Thoracic aorta (tissue), 2 donors: ENCODE data around the gene TNFRSF1A. TPM values are rescaled to one million over a fixed set of nuclear protein-coding genes. Genes with fewer than 3 reads are reported as not detected.

Source experiments
- ATAC-seq: fragments of 150-250 bp; one replicate; pipeline ENCODE4 v1.8.0; 2017; ENCODE audit warnings: low read depth; ENCODE audit not compliant: insufficient number of reproducible peaks, low FRiP score
- DNase-seq: peaks from one replicate; pipeline ENCODE4 v3.0.0-alpha.2; 2020; ENCODE audit warnings: low spot score
- H3K27ac ChIP-seq, 2 donors: fragments of 200-600 bp; sonication (generic); 1 replicate in 1 of 2; 2 replicates in 1 of 2; pipeline ENCODE4 v1.5.1; 2016; ENCODE audit warnings: mild to moderate bottlenecking in 2 of 2, moderate library complexity in 2 of 2
- H3K27me3 ChIP-seq: fragments of 200-600 bp; sonication (generic); replicated peaks from 2 replicates; pipeline ENCODE4 v1.6.0; 2016; ENCODE audit warnings: mild to moderate bottlenecking; ENCODE audit not compliant: insufficient read depth
- H3K36me3 ChIP-seq: fragments of 200-600 bp; sonication (generic); one replicate; pipeline ENCODE4 v1.5.1; 2016
- H3K4me1 ChIP-seq, 2 donors: fragments of 200-600 bp; sonication (generic); 1 replicate in 1 of 2; 2 replicates in 1 of 2; pipeline versions ENCODE4 v1.5.1 to v1.6.0; 2016; ENCODE audit warnings: low read depth in 2 of 2, mild to moderate bottlenecking in 1 of 2; ENCODE audit not compliant: control insufficient read depth in 1 of 2
- H3K4me3 ChIP-seq: fragments of 200-600 bp; sonication (generic); 2 replicates; pipeline ENCODE4 v1.5.1; 2016; ENCODE audit warnings: mild to moderate bottlenecking
- H3K9me3 ChIP-seq: fragments of 200-600 bp; sonication (generic); 2 replicates; pipeline ENCODE4 v1.5.1; 2016
- CTCF ChIP-seq: fragments of 200-600 bp; sonication (generic); IDR thresholded peaks from one replicate; pipeline ENCODE4 v1.5.1; 2019; ENCODE audit warnings: antibody characterized with exemption
- total RNA-seq, 2 donors: library from RNA; depleted of rRNA; stranded (reverse); fragments of >200 nt; gene quantifications; one replicate each; pipeline versions ENCODE4 v1.1.0 to v1.2.3, GENCODE V29; 2016

Gene TNFRSF1A
- total RNA-seq, 2 donors from 2014 or later: 311 to 384 TPM

GRCh38 chr12:6284273-6284672, 57.6 kb downstream of the TNFRSF1A start:
- no peaks in the 10 kb centered on the region for H3K27me3 ChIP-seq
- H3K36me3 ChIP-seq: no peaks in the 10 kb centered on the region
- no peak overlapping the region for H3K4me3 ChIP-seq
- H3K4me1 ChIP-seq: peaks cover 13 to 34% of the 10 kb centered on the region in 2 donors
- no peaks in the 10 kb centered on the region for H3K9me3 ChIP-seq
- ATAC-seq (no peak), DNase-seq (no peak)
- TF ChIP-seq CTCF: no peak
- no peak overlapping the region for H3K27ac ChIP-seq

GRCh38 chr12:6282453-6282840, 59.4 kb downstream of the TNFRSF1A start:
- DNase-seq (no peak), ATAC-seq (no peak)
- TF ChIP-seq CTCF: no peak

DNA sequence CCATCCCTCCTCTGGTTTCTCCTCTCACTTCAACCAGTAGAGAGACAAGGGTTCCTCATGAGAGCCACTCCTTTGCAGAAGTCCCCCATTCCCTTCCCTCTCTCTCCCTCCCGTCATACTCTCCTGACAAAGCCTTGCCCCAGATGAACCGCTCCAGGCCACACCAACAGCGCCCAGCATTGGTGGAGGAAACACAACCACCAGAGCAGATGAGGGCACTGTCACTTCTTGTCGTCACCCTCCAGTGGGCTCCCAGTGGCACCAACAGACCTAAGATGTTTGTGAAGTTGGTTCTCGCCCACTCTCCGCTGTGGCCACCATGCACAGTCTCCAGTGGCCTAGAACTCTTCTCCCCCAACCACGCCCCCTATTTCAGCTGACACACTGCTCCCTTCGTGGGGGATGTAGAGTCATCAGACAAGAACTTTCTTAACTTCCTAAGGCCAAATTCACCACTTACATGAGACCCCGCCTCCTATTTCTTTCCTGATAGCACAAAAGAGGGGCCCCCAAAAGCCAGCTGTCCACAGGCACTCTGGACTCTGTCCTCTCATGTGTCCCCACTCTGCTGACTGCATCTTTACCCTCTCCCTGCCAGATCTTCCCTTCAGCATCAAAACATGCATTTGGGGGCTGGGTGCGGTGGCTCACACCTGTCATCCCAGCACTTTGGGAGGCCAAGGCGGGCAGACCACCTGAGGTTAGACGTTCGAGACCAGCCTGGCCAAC, 60.6 kb downstream of the TNFRSF1A start:
- ATAC-seq: no peak
- TF ChIP-seq CTCF: no peak
- Histone ChIP-seq H3K4me3 (no peak overlapping the region), H3K36me3 (no peaks in the 10 kb centered on the region), H3K4me1 (peaks cover 24 to 42% of the 10 kb centered on the region in 2 donors), H3K27ac (peak overlapping the region; percentile 78 to 84), H3K27me3 (no peaks in the 10 kb centered on the region), H3K9me3 (no peaks in the 10 kb centered on the region)
- no peak for DNase-seq

More at GRCh38 chr12:6282453-6282840, 59.4 kb downstream of the TNFRSF1A start:
- Histone ChIP-seq H3K4me1 (peaks cover 24 to 46% of the 10 kb centered on the region in 2 donors), H3K27ac (no peak overlapping the region), H3K36me3 (no peaks in the 10 kb centered on the region), H3K27me3 (no peaks in the 10 kb centered on the region), H3K9me3 (no peaks in the 10 kb centered on the region), H3K4me3 (no peak overlapping the region)

DNA sequence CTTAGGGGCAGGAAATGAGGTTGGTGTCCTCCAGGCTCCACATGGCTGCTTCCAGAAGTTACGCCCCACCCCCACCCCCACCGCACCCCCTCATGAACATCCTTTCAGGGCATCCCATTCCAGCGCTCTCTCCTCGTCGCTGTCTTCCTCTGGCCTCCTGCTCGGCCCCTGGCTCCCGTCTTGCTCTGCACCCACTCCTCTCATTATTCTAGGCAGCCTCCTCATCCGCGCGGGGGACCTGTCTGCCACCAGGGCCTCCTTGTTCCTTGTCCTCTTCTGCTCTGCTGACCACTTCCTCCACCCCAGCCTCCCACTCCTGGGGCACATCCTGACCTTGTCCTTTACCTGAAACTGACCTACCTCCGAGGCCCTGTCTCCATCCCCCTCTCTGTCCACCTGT, 61.2 kb downstream of the TNFRSF1A start:
- peaks cover 24 to 42% of the 10 kb centered on the region in 2 donors for H3K4me1 ChIP-seq
- H3K27me3 ChIP-seq: no peaks in the 10 kb centered on the region
- H3K4me3 ChIP-seq: no peak overlapping the region
- no peaks in the 10 kb centered on the region for H3K36me3 ChIP-seq
- ATAC-seq: no peak
- peak overlapping the region; percentile 78 to 84 for H3K27ac ChIP-seq
- no peak for TF ChIP-seq CTCF
- DNase-seq: no peak
- no peaks in the 10 kb centered on the region for H3K9me3 ChIP-seq

- Histone ChIP-seq H3K9me3 (no peaks in the 10 kb centered on the region), H3K27ac (peak overlapping the region; percentile 78 to 84), H3K4me3 (no peak overlapping the region), H3K27me3 (no peaks in the 10 kb centered on the region), H3K36me3 (no peaks in the 10 kb centered on the region), H3K4me1 (peaks cover 24 to 37% of the 10 kb centered on the region in 2 donors)
- ATAC-seq (peak; percentile 73), DNase-seq (peak; percentile 77)
- no peak for TF ChIP-seq CTCF
These were observed 61.8 kb downstream of the TNFRSF1A start for GRCh38 chr12:6280053-6280469.
